ENCODE results near the gene GDNF.

GDNF gene

GRCh38 chr5:37858250-37858649, 18.4 kb upstream of the GDNF start:
- TF ChIP-seq CTCF (conservative IDR thresholded peaks at IDR 0.05): no peak
- H3K27ac ChIP-seq: no peak overlapping the region

- H3K27ac ChIP-seq: no peak overlapping the region
- no peak for TF ChIP-seq CTCF (conservative IDR thresholded peaks at IDR 0.05)
Observed at GRCh38 chr5:37857696-37858095, 17.9 kb upstream of the GDNF start.

GRCh38 chr5:37855438-37855837, 15.6 kb upstream of the GDNF start:
- no peak for TF ChIP-seq CTCF (conservative IDR thresholded peaks at IDR 0.05)
- no peak overlapping the region for H3K27ac ChIP-seq

GRCh38 chr5:37851305-37851704, 11.5 kb upstream of the GDNF start:
- no peak for TF ChIP-seq CTCF (conservative IDR thresholded peaks at IDR 0.05)
- H3K27ac ChIP-seq: no peak overlapping the region

GRCh38 chr5:37850226-37850865, 10.5 kb upstream of the GDNF start:
- H3K27ac ChIP-seq: no peak overlapping the region
- TF ChIP-seq CTCF (conservative IDR thresholded peaks at IDR 0.05): no peak

- H3K27ac ChIP-seq: no peak overlapping the region
- TF ChIP-seq CTCF (conservative IDR thresholded peaks at IDR 0.05): no peak
Observed at GRCh38 chr5:37849641-37850040, 9.8 kb upstream of the GDNF start.

GRCh38 chr5:37847978-37848425, 8.2 kb upstream of the GDNF start:
- no peak for TF ChIP-seq CTCF (conservative IDR thresholded peaks at IDR 0.05)
- peak overlapping the region; percentile 56 for H3K27ac ChIP-seq
